Amniotic stem cell (primary cell): ENCODE results near the gene SYNPO2.
"Not testable (repeated sequence)": the region's sequence is repeated elsewhere in the genome, so short reads cannot be mapped to it uniquely, and the experiment has no call there.

Experiments
- DNase-seq: peaks from one replicate; lab custom pipeline; 2025; lab: John Stamatoyannopoulos, UW

SYNPO2 gene

DNA sequence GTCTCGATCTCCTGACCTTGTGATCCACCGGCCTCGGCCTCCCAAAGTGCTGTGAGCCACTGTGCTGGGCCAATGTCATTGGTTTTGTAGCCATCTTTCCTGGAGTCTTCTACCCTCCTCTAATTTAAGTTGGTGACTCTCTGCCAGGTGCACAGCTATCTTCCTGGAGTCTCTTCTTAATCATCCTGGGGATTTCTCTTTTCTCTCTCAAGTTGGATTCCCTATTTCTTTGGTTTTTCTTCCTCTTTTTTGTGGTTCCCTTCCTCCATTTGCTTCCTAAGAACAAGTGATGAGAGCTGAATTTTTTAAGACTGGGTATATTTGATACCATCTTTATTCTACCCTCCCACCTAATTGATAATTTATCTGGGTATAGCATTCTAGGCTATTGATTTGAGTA lies 113.8 kb downstream of the SYNPO2 start:
- DNase-seq: no peak

DNA sequence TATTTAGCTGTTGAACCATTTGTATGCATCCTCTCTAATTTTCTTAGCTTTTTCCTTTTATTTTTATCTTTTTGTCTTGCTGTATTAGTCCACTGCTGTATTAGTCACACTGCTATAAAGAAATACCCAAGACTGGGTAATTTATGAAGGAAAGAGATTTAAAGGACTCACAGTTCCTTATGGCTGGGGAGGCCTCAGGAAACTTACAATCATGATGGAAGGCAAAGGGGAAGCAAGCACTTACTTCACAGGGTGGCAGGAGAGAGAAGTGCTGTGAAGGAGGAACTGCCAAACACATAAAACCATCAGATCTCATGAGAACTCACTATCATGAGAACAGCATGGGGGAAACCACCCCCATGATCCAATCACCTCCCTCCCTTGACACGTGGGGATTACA lies 114.3 kb downstream of the SYNPO2 start:
- DNase-seq: not testable (repeated sequence)

DNA sequence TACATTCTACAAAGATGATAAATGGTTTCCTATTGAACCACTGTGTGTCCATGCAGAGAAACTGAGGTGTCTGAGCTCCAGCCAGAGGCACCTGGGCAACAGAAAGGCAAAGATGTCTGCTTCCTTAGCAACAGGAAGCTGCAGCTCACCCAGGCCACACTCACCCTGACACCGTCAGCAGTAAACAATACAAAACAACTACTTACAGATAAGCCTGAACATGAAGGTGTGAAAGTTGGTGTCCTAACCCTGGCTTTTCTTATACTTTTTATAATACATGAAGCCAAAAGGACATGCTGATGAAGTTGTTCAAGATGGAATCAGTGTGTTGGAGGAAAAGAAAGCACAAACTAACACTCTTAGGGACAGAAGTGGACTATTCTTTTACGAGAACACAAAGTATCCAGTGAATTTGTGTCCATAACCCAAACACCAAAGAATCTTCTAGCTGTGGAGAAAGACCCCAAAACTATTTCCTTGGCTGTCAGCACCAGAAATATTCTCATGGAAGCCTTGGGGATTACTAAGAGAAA lies 117.3 kb downstream of the SYNPO2 start:
- DNase-seq: no peak

GRCh38 chr4:119008761-119009160 lies 120.1 kb downstream of the SYNPO2 start:
- DNase-seq: no peak

DNA sequence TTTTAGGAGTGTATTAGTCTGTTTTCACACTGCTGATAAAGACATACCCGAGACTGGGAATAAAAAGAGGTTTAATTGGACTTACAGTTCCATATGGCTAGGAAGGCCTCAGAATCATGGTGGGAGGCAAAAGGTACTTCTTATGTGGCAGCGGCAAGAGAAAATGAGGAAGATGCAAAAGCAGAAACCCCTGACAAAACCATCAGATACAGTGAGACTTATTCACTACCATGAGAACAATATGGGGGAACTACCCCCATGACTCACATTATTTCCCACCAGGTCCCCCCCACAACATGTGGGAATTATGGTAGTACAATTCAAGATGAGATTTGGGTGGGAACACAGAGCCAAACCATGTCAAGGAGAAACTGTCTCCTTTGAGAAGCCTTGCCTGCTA lies 121.6 kb downstream of the SYNPO2 start:
- DNase-seq: not testable (repeated sequence)

DNA sequence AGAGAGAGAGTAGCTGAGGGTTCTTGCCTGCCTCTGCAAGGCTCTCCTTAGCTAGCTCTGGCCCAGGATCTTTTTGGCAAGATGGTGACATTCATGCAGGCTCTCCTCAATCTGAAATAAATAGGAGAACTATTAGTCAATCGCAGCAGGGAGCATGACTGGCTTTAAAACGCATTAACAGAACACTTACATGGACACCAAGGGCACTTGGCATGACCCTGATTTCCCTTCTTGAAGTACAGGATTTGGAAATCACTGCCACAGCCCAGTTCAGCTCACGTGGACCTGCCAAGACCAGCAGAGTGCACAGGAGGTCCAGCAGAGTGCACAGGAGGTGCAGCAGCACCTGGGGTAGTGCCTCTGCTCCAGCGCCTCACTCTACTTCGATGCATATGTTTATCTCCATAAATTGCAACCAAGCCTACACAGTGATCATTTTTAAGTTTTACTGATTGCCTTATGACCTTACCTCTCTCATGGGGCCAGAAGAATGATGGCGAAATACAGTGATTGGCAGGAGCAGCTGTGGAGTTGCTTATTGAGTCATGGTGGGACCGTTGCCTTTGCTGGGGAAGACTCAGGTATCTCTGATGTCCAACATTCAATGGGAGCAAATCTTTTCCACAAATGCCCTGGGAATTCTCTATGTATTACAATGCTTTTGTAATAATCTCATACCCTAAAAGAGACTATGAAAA lies 122.4 kb downstream of the SYNPO2 start:
- no peak for DNase-seq

GRCh38 chr4:119011607-119011988 lies 122.9 kb downstream of the SYNPO2 start:
- DNase-seq: no peak

- no peak for DNase-seq
Observed at GRCh38 chr4:119014658-119015057, 126.0 kb downstream of the SYNPO2 start.

DNA sequence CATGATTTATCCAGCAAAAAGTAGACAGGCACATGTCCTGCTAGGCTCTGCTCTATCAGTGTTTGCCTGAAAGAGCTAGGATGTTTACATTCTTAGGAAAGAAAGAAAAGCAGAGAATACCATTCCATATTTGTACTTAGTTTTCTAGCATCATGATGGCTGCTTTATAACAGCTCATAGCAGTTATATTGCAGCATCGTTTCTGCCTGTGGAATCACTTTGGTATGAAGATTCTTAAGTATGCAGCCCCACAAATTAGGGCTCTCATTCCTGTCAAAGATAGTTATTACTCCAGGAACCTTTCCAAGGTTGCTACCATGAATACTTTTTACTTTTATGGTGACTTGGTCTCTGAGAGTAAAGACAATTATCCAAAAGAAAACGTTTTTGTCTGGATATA lies 128.0 kb downstream of the SYNPO2 start:
- no peak for DNase-seq

DNA sequence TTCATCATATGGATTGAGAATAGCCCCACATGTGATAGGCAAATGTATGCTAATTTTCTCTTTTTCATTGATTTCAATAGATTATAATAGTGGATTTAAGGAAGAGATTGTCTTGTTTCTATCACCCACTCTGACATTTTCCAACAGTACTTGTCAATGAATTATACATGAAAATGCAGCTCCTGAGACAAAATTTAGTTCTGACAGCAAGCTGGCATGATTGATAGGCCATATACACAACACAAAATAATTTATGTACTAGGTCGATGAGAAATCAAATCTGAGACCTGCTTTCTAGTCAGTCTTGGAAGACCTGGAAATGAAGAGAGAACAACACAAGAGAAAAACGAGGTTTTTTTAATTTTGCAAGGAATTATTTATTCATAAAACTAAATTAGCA lies 129.0 kb downstream of the SYNPO2 start:
- no peak for DNase-seq

DNA sequence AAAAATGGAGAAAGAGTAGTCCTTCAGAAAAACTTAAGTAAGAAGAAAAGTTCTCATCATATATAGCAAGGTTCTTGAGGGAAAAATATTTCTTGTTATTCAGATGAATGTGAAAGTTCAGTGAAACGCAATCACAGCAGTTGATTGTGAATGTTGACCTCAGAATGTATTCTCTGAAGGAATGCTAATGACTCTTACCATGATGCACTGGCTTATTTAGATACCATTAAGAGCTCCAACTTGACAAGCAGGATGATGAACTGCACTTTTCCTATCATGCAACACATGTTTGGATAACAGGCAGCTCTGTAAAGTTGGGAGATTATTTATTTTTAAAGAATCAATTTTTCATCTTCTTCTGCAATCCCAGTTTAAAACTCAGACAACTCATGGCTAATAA lies 131.5 kb downstream of the SYNPO2 start:
- DNase-seq: no peak

- DNase-seq: not testable (repeated sequence)
Observed at GRCh38 chr4:119022520-119022919, 133.9 kb downstream of the SYNPO2 start.

DNA sequence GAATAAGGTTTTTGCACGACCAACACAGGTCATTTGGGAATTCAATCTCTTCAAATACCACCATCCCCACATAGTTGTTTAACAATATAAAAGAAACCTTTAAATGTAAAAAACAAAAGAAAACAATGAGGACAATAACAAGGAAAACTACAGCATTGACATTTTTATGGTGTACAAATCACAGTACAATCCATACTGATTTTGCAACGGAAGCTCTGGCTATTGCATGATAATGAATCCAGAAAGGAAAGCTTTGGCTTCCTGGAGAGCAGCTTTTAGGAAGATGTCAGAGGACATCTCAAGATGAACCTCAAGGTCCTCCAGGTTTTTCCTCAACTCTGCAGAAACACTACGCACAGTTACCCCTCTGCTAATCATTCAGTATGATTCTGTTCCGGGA lies 135.4 kb downstream of the SYNPO2 start:
- DNase-seq: no peak

DNA sequence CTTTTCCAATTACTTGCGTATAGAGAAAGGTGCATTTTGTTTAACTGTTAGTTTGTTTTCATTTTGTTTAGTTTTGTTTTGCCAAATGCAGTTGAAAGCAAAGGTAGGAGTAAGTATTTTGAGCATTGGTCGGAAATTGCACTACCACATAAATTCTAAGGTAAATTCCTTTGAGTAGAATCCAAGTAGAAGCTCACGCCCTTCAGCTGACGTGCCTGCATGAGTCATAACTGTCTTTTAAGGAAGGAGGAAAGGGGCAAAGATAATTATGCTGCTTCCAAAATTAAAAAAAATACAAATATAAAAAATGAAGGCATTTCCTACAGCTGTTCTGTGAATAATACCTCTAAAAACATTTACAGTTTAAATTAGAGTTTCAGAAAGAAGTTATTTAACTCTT lies 136.8 kb downstream of the SYNPO2 start:
- no peak for DNase-seq

DNA sequence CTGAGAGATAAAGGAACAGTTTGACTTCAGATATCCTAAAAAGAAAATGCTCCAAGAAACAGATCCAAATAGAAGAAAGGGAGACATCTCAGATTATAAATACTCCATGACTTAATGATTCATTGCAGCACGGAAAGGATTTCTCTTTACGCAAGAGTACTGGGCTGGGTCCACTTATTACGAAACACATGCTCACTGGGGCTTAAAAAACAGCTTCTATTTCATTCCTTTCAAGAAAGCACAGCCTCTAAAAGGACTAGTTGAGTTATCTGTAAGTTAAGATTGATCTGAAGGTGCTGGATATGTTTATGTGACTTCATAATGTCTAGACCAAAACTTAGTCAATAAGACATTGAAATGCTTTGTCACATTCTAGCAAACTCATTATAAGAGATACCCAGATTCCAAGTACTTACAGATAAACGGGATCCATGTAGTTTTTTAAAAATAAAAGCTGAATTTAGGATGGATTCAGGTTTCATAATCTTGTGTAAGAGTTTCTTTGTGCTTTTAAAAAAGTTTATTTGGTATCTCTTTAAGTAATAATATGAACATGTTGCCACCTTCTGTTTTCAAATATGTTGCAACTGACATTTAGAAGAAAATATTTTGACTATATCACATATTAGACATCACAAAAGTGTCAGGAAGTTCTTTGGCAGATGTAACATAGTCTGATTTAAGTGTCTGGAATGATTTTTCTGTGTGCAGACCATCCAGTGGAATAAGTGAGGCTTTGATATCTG lies 137.4 kb downstream of the SYNPO2 start:
- DNase-seq: peak; percentile 61

GRCh38 chr4:119026662-119027444 lies 138.2 kb downstream of the SYNPO2 start:
- no peak for DNase-seq

- no peak for DNase-seq
Observed at GRCh38 chr4:119027811-119028210, 139.2 kb downstream of the SYNPO2 start.

- no peak for DNase-seq
Observed at GRCh38 chr4:119028296-119028695, 139.6 kb downstream of the SYNPO2 start.

GRCh38 chr4:119029847-119030535 lies 141.3 kb downstream of the SYNPO2 start:
- no peak for DNase-seq

- DNase-seq: no peak
Observed at GRCh38 chr4:119030536-119030890, 141.9 kb downstream of the SYNPO2 start.

- no peak for DNase-seq
Observed at GRCh38 chr4:119031218-119031617, 142.6 kb downstream of the SYNPO2 start.
